SJSA1 (cell line): ENCODE results near the gene INTS1. TPM values are rescaled to one million over a fixed set of nuclear protein-coding genes. Genes with fewer than 3 reads are reported as not detected.

Source experiments
- DNase-seq, 2 experiments: peaks; one replicate each; pipeline ENCODE4 v3.0.0-alpha.2; 2015 to 2020; ENCODE audit warnings: low spot score in 2 of 2, low read depth in 1 of 2
- H3K27ac ChIP-seq: fragments of 250-450 bp; sonication (Bioruptor Pico); 2 replicates; pipeline ENCODE4 v1.5.1; 2020; ENCODE audit warnings: mild to moderate bottlenecking, moderate library complexity
- H3K27me3 ChIP-seq: fragments of 250-450 bp; sonication (Bioruptor Pico); replicated peaks from 2 replicates; pipeline ENCODE4 v1.5.1; 2020; ENCODE audit warnings: mild to moderate bottlenecking, moderate library complexity
- H3K36me3 ChIP-seq: fragments of 250-450 bp; sonication (Bioruptor Pico); 2 replicates; pipeline ENCODE4 v1.5.1; 2020; ENCODE audit warnings: mild to moderate bottlenecking
- H3K4me1 ChIP-seq: fragments of 250-450 bp; sonication (Bioruptor Pico); replicated peaks from 2 replicates; pipeline ENCODE4 v1.6.1; 2021; ENCODE audit warnings: mild to moderate bottlenecking
- H3K4me3 ChIP-seq: fragments of 250-450 bp; sonication (Bioruptor Pico); 2 replicates; pipeline ENCODE4 v1.5.1; 2020; ENCODE audit warnings: mild to moderate bottlenecking
- H3K9me3 ChIP-seq: fragments of 250-450 bp; sonication (Bioruptor Pico); replicated peaks from 2 replicates; pipeline ENCODE4 v1.5.1; 2020; ENCODE audit warnings: mild to moderate bottlenecking
- total RNA-seq: library from RNA; depleted of rRNA; stranded (reverse); fragments of >200 nt; shearing (Covaris generic); gene quantifications from 2 replicates; pipeline ENCODE4 v1.2.3, GENCODE V29; 2014

The INTS1 gene
- total RNA-seq, 1 experiment from 2014 or later, result 36.8 TPM

DNA sequence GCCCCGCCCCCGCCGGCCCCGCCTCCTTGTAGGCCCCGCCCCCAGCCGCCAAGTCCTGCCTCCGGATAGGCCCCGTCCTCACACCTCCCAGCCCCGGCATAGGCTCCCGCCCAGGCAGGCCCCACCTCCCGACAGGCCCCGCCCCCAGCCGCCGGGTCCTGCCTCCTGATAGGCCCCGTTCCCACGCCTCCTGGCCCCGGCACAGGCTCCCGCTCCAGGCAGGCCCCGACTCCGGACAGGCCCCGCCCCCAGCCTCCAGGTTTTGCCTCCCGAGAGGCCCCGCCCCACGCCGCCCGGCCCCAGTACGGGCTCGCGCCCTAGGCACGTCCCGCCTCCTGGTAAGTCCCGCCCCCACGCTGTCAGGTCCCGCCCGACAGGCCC lies 44.7 kb downstream of the INTS1 start:
- no peak overlapping the region for H3K27ac ChIP-seq
- peak overlapping the region; percentile 69 for H3K4me3 ChIP-seq
- H3K27me3 ChIP-seq, result no peaks in the 10 kb centered on the region
- peaks cover 7% of the 10 kb centered on the region; the same call in 1 of the 2 replicates for H3K36me3 ChIP-seq
- peak in 1 of 2 experiments; percentile 99 for DNase-seq
- H3K4me1 ChIP-seq, result peaks cover 24% of the 10 kb centered on the region
- no peaks in the 10 kb centered on the region for H3K9me3 ChIP-seq

DNA sequence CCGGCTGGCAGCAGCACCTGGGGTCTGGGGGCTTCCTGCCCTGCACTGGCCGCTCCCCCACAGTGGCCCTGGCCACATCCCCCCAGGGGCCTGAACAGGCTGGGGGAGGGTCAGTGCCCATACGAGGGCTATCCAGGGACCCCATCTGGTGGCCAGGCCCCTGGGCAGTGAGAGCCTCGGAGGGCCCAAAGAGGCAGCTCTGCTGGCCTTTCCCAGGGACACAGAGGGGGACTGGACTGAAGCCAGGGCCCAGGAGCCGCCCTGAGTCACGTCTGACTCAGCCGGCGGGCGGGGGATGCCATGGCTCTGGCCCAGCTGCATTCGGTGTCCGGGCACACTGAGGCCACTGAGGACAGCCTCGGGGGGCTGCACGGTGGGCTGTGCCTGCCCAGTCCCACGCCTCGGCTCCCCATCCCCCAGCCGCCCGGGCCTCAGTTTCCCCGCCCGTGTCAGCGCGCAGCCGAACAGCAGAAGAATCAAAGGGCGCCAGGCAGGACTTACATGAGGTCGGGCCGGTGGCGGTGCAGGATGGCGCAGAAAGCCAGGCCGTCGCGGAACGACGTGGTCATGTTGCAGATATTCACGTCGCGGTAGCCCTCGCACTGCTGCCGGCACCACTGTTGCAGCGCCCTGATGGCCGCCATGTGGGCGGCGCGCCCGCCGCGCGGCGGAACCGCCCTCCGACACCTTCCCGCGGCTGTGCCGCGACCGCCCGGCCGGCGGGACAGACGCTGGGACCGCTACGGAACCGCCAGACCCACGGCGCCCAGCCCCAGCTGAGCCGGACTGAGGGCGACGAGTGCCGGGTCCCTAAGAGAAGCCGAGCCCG lies 45.3 kb downstream of the INTS1 start, which contains the start of gene MICALL2:
MICALL2 (minus strand) TSS at position 788 of the 829 bp plus-strand sequence; CDS start at position 644, 144 bp downstream.
- H3K9me3 ChIP-seq, result no peaks in the 10 kb centered on the region
- peaks cover 7% of the 10 kb centered on the region; the same call in 1 of the 2 replicates for H3K36me3 ChIP-seq
- H3K27ac ChIP-seq, result peak within 1 kb of the TSS; percentile 51
- H3K4me3 ChIP-seq, result peak within 1 kb of the TSS; percentile 69
- DNase-seq, result peak; percentile 90 to 92
- peaks cover 24% of the 10 kb centered on the region for H3K4me1 ChIP-seq
- no peaks in the 10 kb centered on the region for H3K27me3 ChIP-seq

DNA sequence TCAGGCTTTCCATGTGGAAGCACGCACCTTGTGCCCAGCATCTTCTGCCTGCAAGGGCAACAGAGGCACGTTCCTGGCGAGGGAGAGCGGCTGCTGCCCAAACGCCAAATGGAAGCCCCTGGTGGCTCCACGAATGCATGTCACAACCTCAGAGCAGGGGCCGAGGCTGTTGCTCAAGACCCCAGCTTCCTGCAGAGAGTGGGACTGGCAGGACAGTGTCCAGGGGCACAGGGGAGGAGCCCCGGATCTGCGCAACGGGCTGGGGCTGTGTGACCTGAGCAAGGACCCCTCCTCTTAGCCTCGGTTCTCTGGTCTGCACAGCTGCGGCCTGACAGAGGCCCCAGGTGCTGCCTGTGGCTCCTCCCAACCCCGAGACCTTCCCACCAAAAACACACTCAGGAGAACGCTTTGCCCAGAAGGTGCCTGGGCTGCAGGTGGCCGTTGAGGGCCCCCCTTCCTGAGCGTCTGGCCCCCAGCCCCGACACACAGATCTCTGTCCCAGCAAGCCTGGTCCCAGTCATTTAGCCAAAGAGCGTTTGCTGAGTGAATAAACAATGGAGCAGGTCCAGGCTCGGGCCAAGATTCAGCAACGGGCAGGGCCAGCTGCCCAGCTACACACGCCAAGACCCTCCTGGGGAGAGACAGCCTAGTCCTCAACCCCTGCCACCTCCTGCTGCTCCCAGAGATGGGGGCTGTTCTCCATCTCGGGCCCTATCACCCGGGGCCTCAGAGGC lies 46.1 kb downstream of the INTS1 start:
- no peaks in the 10 kb centered on the region for H3K27me3 ChIP-seq
- peak overlapping the region; percentile 69 for H3K4me3 ChIP-seq
- H3K9me3 ChIP-seq, result no peaks in the 10 kb centered on the region
- H3K36me3 ChIP-seq, result peaks cover 7% of the 10 kb centered on the region; the same call in 1 of the 2 replicates
- DNase-seq, result no peak
- H3K4me1 ChIP-seq, result peaks cover 24% of the 10 kb centered on the region
- H3K27ac ChIP-seq, result peak overlapping the region; percentile 51

DNA sequence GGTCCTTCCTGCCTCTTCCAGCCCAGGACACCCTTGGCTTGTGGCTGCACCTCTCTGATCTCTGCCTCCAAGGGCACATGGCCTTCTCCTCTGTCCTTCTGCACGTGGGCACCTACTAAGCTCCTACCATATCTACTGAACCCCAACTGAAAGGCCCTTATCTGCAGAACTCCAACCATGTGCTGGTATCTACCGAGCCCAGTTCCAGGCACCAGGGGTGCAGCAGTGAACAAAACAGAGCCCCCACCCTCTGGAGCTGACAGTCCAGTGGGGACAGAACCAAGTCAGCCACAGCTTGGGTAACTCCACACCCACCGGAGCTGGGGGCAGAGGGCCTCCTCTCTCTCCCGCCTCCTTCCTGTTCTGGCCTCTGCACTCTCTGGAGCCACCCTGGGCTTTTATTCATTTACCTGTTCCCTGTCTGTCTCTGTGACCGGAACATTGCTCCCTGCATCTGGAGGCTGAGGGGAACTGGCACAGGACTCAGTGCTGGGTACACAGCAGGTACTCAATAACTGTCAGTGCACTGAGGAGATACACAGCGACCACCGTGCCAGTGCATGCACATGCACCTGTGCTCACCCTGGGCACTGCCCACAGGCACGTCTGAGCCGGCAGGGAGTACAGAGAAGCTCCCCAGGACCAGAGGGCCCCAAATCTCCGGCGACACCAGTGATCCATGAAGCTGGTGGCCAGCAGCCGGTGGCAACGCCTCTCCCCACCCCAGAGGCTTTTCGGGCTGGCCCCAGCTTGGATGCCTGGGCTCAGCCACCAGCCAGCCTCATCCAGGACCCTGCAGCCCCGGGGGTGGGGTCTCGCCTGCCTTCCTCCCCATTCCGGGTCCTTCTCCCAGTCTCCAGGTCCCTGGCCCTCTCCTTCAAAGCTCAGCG lies 46.9 kb downstream of the INTS1 start:
- Histone ChIP-seq H3K27me3 (no peaks in the 10 kb centered on the region), H3K4me3 (no peak overlapping the region), H3K9me3 (no peaks in the 10 kb centered on the region), H3K27ac (no peak overlapping the region), H3K4me1 (peaks cover 24% of the 10 kb centered on the region), H3K36me3 (peaks cover 7% of the 10 kb centered on the region; the same call in 1 of the 2 replicates)
- no peak for DNase-seq

DNA sequence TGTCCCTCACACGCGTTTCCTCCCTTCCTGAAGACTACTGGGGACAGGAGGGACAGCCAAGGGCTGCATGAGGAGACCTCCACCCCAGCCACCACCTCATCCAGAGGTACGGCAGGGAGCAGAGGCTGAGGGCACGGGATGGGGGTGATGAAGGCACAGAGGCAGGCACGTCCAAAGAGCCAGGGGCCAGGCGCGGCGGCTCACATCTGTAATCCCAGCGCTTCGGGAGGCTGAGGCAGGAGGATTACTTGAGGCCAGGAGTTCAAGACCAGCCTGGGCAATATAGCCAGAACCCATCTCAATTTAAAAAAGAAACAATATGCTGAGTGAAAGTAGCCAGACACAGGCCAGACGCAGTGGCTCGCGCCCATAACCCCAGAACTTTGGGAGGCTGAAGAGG lies 48.2 kb downstream of the INTS1 start:
- H3K4me3 ChIP-seq, result no peak overlapping the region

DNA sequence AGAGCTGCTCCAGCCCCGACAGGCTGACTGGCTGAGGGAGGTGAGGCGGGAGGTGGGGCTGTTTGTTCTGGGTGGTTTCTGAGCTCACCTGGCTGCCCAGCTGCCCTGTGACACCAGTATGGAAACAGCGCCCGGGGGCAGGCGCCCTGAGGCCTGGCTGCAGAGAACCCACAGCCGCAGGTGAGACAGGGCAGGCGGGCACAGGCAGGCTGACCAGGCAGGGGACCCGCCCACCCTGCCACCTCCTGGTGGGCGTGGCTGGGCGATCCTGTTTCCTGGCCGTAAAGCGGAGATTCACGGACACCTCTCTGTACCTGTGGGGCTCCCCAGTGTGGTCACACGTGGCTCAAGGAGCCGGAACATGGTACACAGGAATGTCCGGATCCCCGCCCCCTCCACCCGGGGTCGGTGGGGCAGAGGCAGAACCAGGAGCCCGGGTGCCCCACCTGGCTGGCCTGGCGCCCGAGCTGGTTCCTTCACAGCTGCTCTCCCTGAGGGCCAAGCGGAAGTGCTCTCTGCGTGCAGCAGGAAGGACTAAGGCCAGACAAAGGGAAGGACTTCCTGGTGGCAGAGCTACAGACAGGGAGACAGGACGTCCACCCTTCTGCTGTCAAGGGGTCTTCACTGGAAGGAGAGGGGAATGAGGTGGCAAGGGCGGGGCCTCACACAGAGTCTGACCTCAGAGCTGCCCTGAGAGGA lies 48.8 kb downstream of the INTS1 start:
- Histone ChIP-seq H3K27me3 (no peaks in the 10 kb centered on the region), H3K4me1 (peaks cover 24% of the 10 kb centered on the region), H3K9me3 (no peaks in the 10 kb centered on the region), H3K27ac (no peak overlapping the region), H3K4me3 (no peak overlapping the region), H3K36me3 (peaks cover 7% of the 10 kb centered on the region; the same call in 1 of the 2 replicates)
- no peak for DNase-seq

More for the DNA sequence above, 48.2 kb downstream of the INTS1 start:
- H3K9me3 ChIP-seq, result no peaks in the 10 kb centered on the region
- no peaks in the 10 kb centered on the region for H3K27me3 ChIP-seq
- peaks cover 24% of the 10 kb centered on the region for H3K4me1 ChIP-seq
- no peak overlapping the region for H3K27ac ChIP-seq
- no peak for DNase-seq
- H3K36me3 ChIP-seq, result peaks cover 7% of the 10 kb centered on the region; the same call in 1 of the 2 replicates

DNA sequence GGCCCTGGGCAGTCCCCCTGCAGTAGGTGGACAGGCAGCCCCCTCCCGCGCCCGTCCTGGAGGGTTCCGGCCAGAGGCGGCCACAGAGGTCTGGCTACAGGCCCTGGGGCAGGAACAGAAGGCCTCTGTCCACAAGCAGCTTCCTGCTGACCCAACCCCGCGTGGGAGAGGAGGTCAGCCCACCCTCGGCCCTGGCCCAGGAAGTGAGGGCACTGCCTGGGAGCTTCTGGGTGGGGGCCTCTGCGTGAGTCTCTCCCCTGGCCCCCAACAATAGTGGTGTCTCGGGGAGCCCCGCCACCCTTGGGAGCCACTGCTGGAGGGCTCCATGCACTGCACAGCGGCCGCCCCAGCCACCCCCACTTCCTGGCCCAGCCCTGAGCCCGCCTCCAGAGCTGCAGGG lies 49.6 kb downstream of the INTS1 start:
- no peak for DNase-seq
- Histone ChIP-seq H3K27ac (no peak overlapping the region), H3K9me3 (no peaks in the 10 kb centered on the region), H3K4me3 (no peak overlapping the region), H3K36me3 (peaks cover 8% of the 10 kb centered on the region; the same call in 1 of the 2 replicates), H3K4me1 (peaks cover 20% of the 10 kb centered on the region), H3K27me3 (no peaks in the 10 kb centered on the region)

DNA sequence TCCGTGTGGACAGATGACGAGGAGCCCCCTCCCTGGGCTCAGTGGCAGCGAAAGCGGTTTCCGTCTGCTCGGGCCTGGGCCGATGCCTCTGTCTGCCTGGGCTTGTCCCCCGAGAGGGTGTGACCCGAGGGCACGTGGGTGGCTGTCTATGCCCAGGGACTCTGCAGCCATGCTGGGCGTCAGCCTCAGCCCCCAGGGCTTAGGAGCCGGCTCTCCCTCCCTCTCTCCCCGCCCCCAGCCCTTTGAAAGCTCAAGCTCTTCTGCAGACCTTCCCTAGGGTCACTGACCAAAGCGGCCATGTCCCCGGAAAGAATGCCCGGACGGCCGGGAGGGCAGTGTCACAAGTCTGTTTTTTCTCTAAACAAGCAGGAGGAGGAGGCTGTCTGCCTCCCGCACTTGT lies 52.0 kb downstream of the INTS1 start:
- no peak overlapping the region for H3K27ac ChIP-seq
- H3K4me3 ChIP-seq, result no peak overlapping the region
- H3K9me3 ChIP-seq, result no peaks in the 10 kb centered on the region
- DNase-seq, result no peak
- H3K4me1 ChIP-seq, result no peaks in the 10 kb centered on the region
- no peaks in the 10 kb centered on the region for H3K27me3 ChIP-seq
- 0 out of 2 replicates have a peak, but pooled peaks cover 9% of the 10 kb centered on the region for H3K36me3 ChIP-seq

DNA sequence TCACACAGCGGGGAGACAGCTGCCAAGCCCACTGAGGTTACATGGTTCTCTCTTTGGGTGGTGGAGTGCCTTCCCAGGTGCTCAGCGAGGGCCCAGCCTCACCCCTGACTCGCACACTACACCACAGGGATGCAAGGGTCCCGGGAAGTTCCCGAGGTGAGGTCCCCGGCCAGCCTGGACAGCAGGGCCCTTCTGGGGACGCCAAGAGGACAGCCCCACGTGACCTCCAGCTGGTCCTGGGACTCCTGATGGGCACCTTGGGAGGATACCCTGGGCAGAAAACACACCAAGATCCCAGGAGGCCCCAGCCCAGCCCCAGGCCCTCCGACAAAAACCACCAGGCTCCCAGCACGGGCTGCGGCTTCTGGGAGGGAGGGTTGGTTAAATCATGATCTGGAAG lies 53.2 kb downstream of the INTS1 start:
- no peaks in the 10 kb centered on the region for H3K4me1 ChIP-seq
- 0 out of 2 replicates have a peak, but pooled peaks cover 9% of the 10 kb centered on the region for H3K36me3 ChIP-seq
- H3K27me3 ChIP-seq, result no peaks in the 10 kb centered on the region
- no peak overlapping the region for H3K4me3 ChIP-seq
- no peaks in the 10 kb centered on the region for H3K9me3 ChIP-seq
- DNase-seq, result no peak
- H3K27ac ChIP-seq, result no peak overlapping the region

DNA sequence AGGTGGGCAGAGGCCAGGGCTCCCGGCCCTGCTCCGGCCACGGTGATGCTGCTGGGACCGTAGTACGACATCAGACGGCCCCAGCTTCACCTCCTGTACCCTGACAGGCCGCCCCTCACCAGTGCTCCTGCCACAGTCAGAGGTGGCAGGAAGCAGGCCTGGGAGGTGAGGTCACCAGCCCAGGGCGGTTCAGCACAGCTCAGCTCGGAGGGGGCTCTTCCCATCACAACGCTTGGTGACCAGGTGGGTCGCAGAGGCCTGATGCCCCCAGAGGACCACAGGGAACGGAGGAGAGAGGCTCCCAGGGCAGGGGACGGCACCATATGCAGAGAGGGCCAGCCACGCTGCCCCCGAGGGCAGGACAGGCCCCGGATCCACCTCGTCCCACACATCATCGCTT lies 53.8 kb downstream of the INTS1 start:
- Histone ChIP-seq H3K4me1 (no peaks in the 10 kb centered on the region), H3K27ac (no peak overlapping the region), H3K9me3 (no peaks in the 10 kb centered on the region), H3K27me3 (no peaks in the 10 kb centered on the region), H3K36me3 (0 out of 2 replicates have a peak, but pooled peaks cover 8% of the 10 kb centered on the region), H3K4me3 (no peak overlapping the region)
- no peak for DNase-seq

DNA sequence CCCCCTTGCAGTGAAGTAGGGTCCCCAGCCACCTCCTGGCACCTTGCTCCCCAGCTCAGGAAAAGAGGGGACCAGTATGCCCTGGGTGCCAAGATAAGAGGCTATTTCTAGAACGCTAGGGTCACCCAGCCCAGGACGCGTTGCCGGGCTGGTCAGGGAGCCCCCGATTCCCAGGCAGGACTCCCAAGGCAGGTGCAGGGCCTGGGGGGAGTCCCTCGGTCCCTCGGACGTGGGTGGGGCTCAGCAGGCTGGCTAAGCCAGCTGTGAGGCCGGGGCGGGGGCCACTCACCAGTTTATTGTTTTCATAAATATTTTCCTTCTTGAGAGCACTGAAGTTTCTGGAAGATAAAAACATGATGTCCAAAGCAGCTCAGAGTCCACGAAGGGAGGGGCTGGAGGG lies 54.2 kb downstream of the INTS1 start:
- no peak overlapping the region for H3K4me3 ChIP-seq
- H3K4me1 ChIP-seq, result no peaks in the 10 kb centered on the region
- no peaks in the 10 kb centered on the region for H3K27me3 ChIP-seq
- H3K9me3 ChIP-seq, result no peaks in the 10 kb centered on the region
- DNase-seq, result no peak
- no peak overlapping the region for H3K27ac ChIP-seq
- H3K36me3 ChIP-seq, result 0 out of 2 replicates have a peak, but pooled peaks cover 6% of the 10 kb centered on the region

DNA sequence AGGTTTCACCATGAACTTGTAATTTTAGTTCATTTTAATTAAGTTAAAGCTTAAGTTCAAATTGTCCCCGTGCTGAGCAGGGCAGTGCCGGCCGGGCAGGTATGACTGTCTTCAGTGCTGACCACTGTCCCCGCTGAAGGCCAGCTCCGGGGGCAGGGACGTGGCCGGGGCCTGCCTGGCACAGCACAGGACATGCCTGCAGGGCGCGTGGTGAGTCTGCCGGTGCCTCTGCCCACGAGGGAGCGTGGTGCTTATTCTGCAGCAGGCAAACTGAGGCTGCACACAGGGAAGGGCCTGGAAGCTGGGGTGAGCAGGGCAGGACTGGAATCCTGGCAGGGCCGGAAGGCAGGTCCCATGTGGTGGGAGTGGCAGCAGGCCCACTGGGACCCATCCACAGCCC lies 54.7 kb downstream of the INTS1 start:
- no peaks in the 10 kb centered on the region for H3K9me3 ChIP-seq
- H3K27me3 ChIP-seq, result no peaks in the 10 kb centered on the region
- no peak for DNase-seq
- no peak overlapping the region for H3K4me3 ChIP-seq
- no peak overlapping the region for H3K27ac ChIP-seq
- 0 out of 2 replicates have a peak, but pooled peaks cover 6% of the 10 kb centered on the region for H3K36me3 ChIP-seq
- no peaks in the 10 kb centered on the region for H3K4me1 ChIP-seq

DNA sequence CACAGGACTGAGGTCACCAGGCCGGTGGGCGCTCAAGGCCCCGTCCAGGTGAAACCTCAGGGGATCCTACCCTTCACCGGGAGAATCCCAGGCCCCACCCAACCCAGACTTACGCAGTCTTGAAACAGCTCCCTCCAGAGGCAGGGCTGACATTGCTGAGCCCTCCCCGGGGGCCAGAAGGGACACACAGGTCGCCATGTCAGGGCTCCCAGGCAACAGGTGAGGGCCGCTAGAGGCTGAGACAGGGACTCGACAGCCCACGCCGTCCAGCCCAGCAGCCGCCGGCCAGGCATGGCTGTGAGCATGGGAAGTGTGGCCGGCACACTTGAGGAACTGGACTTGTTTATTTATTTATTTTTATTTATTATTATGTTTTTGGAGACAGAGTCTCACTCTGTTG lies 55.2 kb downstream of the INTS1 start:
- DNase-seq, result no peak
- no peaks in the 10 kb centered on the region for H3K4me1 ChIP-seq
- no peaks in the 10 kb centered on the region for H3K9me3 ChIP-seq
- H3K27me3 ChIP-seq, result no peaks in the 10 kb centered on the region
- 0 out of 2 replicates have a peak, but pooled peaks cover 6% of the 10 kb centered on the region for H3K36me3 ChIP-seq
- no peak overlapping the region for H3K4me3 ChIP-seq
- no peak overlapping the region for H3K27ac ChIP-seq
